HG03571 (cell line): Measurements from ENCODE around the gene RBPJ.

ENCODE experiments used
- ATAC-seq: cut with Tn5 transposase; IDR thresholded peaks from one replicate; pipeline ENCODE4 v1.9.1; 2021; ENCODE audit not compliant: unreplicated experiment

The RBPJ gene

GRCh38 chr4:26320538-26321372 lies at the start of gene RBPJ:
TSS of gene RBPJ (plus strand) at chr4:26321014. CDS start at chr4:26321029, 15 bp downstream.
- ATAC-seq: peak; percentile 17

GRCh38 chr4:26271703-26272102 lies 49.1 kb upstream of the RBPJ start:
- ATAC-seq: no peak

- no peak for ATAC-seq
Measured at GRCh38 chr4:26272654-26273615, 47.9 kb upstream of the RBPJ start.

GRCh38 chr4:26273616-26273980 lies 47.2 kb upstream of the RBPJ start:
- ATAC-seq: no peak

GRCh38 chr4:26275281-26275680 lies 45.5 kb upstream of the RBPJ start:
- ATAC-seq: no peak

GRCh38 chr4:26279446-26279845 lies 41.4 kb upstream of the RBPJ start:
- no peak for ATAC-seq

GRCh38 chr4:26281881-26282280 lies 38.9 kb upstream of the RBPJ start:
- no peak for ATAC-seq

- ATAC-seq: no peak
Measured at GRCh38 chr4:26284536-26284935, 36.3 kb upstream of the RBPJ start.

- no peak for ATAC-seq
Measured at GRCh38 chr4:26285272-26285671, 35.5 kb upstream of the RBPJ start.

- ATAC-seq: no peak
Measured at GRCh38 chr4:26287756-26288155, 33.1 kb upstream of the RBPJ start.

GRCh38 chr4:26288355-26288909 lies 32.4 kb upstream of the RBPJ start:
- peak; percentile 77 for ATAC-seq

- ATAC-seq: no peak
Measured at GRCh38 chr4:26289401-26289800, 31.4 kb upstream of the RBPJ start.

- ATAC-seq: no peak
Measured at GRCh38 chr4:26290321-26290720, 30.5 kb upstream of the RBPJ start.

GRCh38 chr4:26294904-26295303 lies 25.9 kb upstream of the RBPJ start:
- ATAC-seq: no peak

GRCh38 chr4:26296021-26296420 lies 24.8 kb upstream of the RBPJ start:
- no peak for ATAC-seq

- no peak for ATAC-seq
Measured at GRCh38 chr4:26296514-26296913, 24.3 kb upstream of the RBPJ start.

GRCh38 chr4:26297219-26297618 lies 23.6 kb upstream of the RBPJ start:
- no peak for ATAC-seq

GRCh38 chr4:26298198-26298947 lies 22.4 kb upstream of the RBPJ start:
- ATAC-seq: no peak

GRCh38 chr4:26299254-26299882 lies 21.4 kb upstream of the RBPJ start:
- ATAC-seq: no peak
